ENCODE results near the gene LLGL1. TPM values are rescaled to one million over a fixed set of nuclear protein-coding genes. Genes with fewer than 3 reads are reported as not detected.
"Not testable (repeated sequence)": the region's sequence is repeated elsewhere in the genome, so short reads cannot be mapped to it uniquely, and the experiment has no call there.

LLGL1 gene
- total RNA-seq, 2 donors from 2014 or later, result 19.5 to 22.3 TPM

DNA sequence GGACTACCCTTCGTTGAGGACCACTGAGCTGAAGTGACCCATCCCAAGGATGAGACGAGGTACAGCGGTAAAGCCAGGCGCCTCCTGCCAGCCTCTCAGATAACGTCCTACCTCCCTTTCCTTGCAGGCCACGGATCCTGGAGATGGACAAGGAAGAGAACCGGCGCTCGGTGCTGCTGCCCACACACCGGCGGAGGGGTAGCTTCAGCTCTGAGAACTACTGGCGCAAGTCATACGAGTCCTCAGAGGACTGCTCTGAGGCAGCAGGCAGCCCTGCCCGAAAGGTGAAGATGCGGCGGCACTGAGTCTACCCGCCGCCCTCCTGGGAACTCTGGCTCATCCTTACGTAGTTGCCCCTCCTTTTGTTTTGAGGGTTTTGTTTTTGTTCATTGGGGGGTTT is 17.3 kb upstream of the LLGL1 start:
- Mint-ChIP-seq H3K36me3 (ENCODE audit: low read depth) (peaks cover 78% of the 10 kb centered on the region), H3K4me1 (no peaks in the 10 kb centered on the region), H3K4me3 (no peak overlapping the region), H3K27me3 (no peaks in the 10 kb centered on the region), H3K27ac (no peak overlapping the region), H3K9me3 (no peaks in the 10 kb centered on the region)
- ATAC-seq (replicated peaks), result no peak

DNA sequence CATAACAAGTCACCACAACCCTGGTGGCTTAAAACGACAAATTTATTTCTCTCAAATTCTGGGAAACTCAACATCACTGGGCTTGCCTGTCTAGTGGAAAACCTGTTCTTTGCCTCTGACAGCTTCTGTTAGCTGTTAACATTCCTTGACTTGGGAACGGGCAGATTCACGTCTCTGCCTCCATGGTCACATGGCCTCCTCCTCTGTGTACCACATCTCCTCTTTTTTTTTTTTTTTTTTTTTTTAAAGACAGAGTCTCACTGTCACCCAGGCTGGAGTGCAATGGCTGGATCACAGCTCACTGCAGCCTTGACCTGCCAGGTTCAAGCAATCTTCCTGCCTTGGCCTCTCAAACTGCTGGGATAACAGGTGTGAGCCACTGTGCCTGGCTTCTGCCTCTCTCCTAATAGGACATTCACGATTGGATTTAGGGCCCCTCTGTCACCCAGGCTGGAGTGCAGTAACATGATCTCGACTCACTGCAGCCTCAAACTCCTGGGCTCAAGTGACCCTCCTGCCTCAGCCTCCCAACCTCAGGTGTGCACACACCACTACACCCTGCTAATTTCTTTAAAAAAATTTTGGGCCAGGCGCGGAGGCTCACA is 11.7 kb upstream of the LLGL1 start:
- H3K4me3 Mint-ChIP-seq, result no peak overlapping the region
- peaks cover 23% of the 10 kb centered on the region for H3K36me3 Mint-ChIP-seq (ENCODE audit: low read depth)
- H3K27ac Mint-ChIP-seq, result no peak overlapping the region
- ATAC-seq (replicated peaks), result no peak
- no peaks in the 10 kb centered on the region for H3K4me1 Mint-ChIP-seq
- H3K27me3 Mint-ChIP-seq, result no peaks in the 10 kb centered on the region
- H3K9me3 Mint-ChIP-seq, result no peaks in the 10 kb centered on the region

- H3K4me1 Mint-ChIP-seq; H3K4me3 Mint-ChIP-seq; H3K9me3 Mint-ChIP-seq; H3K27ac Mint-ChIP-seq; ATAC-seq (replicated peaks); H3K36me3 Mint-ChIP-seq (ENCODE audit: low read depth); H3K27me3 Mint-ChIP-seq: not testable (repeated sequence)
Measured at GRCh38 chr17:18216906-18217305, 8.5 kb upstream of the LLGL1 start.

DNA sequence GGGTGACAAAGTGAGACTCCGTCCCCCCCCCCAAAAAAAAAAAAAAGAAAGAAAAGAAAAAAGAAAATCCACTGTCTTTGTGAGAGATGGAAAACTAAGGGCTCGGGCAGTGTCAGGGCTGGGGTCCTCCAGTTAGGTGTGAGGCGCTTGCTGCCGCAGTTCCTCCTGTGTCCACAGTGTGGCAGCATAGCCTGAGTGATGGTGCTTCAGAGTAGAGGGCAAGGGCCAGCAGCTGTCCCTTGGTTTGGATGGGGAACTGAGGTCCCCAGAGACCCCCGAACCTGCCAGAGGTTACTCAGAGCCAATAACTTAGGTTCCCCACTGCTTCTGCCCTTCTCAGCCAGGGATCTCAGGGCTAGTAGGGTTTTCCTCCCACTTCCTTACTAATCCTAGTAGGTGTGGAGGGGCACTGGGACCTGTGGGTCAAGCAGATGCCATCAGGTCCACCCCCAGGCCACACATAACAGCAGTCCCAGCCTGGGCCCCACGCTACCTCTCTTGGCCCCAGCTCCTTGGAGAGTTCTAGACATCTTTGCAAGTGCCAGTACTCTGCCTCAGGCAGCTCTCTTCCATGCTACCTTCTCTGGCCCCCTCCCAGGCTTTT is 7.9 kb upstream of the LLGL1 start:
- Mint-ChIP-seq H3K4me1 (no peaks in the 10 kb centered on the region), H3K27ac (peak overlapping the region; percentile 41), H3K4me3 (no peak overlapping the region), H3K9me3 (no peaks in the 10 kb centered on the region), H3K27me3 (no peaks in the 10 kb centered on the region), H3K36me3 (ENCODE audit: low read depth) (no peaks in the 10 kb centered on the region)
- ATAC-seq (replicated peaks), result peak; percentile 83

DNA sequence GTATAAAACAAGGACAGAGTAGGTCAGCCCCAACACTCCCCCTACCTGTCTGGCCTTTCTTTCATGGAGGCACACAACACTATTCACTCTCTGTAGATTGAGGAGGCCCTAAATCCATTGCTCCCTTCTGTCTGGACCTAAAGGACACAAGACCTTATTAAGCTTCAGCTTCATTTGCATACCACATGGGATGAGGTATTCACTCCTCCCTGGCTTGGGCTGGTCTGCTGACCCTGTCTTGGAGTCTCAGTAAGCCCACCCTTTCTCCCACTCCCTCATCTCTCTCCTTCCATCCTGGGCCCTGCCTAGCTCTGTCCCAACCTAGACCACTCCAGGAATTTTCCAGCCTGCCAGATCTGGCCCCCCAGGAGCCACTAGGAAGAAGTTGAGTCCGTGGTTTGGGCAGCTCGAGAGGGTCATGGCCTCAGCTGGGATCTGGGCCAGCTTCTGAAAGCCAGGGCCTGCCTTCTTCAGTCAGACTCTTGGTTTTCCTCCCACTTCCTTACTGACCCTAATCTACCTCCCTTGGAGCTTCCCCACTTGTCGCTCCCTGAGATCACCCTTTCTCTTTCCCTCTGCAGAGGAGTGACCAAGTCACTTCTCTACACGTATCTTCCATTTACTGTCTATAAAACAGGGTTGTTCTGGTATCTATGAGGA is 6.5 kb upstream of the LLGL1 start:
- H3K27me3 Mint-ChIP-seq, result no peaks in the 10 kb centered on the region
- H3K27ac Mint-ChIP-seq, result no peak overlapping the region
- H3K4me3 Mint-ChIP-seq, result no peak overlapping the region
- no peaks in the 10 kb centered on the region for H3K4me1 Mint-ChIP-seq
- no peaks in the 10 kb centered on the region for H3K9me3 Mint-ChIP-seq
- H3K36me3 Mint-ChIP-seq (ENCODE audit: low read depth), result no peaks in the 10 kb centered on the region
- ATAC-seq (replicated peaks), result no peak

- H3K4me3 Mint-ChIP-seq, result no peak overlapping the region
- no peak for ATAC-seq (replicated peaks)
- H3K9me3 Mint-ChIP-seq, result no peaks in the 10 kb centered on the region
- H3K4me1 Mint-ChIP-seq, result peaks cover 19% of the 10 kb centered on the region
- no peaks in the 10 kb centered on the region for H3K36me3 Mint-ChIP-seq (ENCODE audit: low read depth)
- no peaks in the 10 kb centered on the region for H3K27me3 Mint-ChIP-seq
- no peak overlapping the region for H3K27ac Mint-ChIP-seq
Measured at GRCh38 chr17:18224053-18224386, 1.4 kb upstream of the LLGL1 start.

DNA sequence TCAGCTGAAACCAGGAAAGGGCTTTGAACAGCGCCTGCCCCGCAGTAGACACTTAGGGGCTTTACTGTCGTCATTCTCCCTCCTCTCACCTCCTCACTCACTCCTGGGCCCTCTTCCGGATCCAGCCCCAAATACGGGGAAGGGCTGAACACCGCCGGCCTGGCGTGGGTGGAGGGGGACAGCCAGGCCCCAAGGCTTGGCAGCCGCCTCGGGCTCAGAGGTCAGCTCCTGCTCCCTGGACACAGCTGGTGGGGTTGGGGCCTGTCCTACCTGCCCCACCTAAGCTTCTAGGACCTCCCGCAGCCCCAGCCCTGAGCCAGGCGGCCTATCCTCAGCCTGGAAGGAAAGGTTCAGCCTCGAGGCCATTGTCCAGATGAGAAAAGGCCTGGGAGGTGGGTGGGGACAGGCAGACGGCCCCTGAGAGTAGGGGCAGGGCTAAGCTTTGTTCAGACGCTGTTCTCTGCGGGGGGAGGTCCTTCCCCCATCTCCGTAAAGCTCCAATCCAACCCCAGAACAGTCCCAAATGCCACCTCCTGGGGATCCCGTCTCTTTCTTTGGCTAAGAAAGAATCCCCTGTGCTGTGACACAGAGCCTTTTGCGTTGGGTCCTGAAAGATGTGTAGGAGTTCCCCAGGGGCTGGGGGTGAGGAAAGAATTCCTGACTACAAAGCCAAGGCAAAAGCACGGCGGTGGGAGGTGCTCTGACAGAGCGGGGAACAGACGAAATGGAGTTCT is 881 bp upstream of the LLGL1 start:
- H3K36me3 Mint-ChIP-seq (ENCODE audit: low read depth), result no peaks in the 10 kb centered on the region
- no peaks in the 10 kb centered on the region for H3K9me3 Mint-ChIP-seq
- H3K4me3 Mint-ChIP-seq, result peak overlapping the region; percentile 77
- H3K4me1 Mint-ChIP-seq, result peaks cover 19% of the 10 kb centered on the region
- no peak overlapping the region for H3K27ac Mint-ChIP-seq
- no peaks in the 10 kb centered on the region for H3K27me3 Mint-ChIP-seq
- no peak for ATAC-seq (replicated peaks)

GRCh38 chr17:18225642-18226283 is 328 bp downstream of the LLGL1 start:
- peak overlapping the region; percentile 92 for H3K4me3 Mint-ChIP-seq
- H3K9me3 Mint-ChIP-seq, result no peaks in the 10 kb centered on the region
- peak; percentile 37 for ATAC-seq (replicated peaks)

DNA sequence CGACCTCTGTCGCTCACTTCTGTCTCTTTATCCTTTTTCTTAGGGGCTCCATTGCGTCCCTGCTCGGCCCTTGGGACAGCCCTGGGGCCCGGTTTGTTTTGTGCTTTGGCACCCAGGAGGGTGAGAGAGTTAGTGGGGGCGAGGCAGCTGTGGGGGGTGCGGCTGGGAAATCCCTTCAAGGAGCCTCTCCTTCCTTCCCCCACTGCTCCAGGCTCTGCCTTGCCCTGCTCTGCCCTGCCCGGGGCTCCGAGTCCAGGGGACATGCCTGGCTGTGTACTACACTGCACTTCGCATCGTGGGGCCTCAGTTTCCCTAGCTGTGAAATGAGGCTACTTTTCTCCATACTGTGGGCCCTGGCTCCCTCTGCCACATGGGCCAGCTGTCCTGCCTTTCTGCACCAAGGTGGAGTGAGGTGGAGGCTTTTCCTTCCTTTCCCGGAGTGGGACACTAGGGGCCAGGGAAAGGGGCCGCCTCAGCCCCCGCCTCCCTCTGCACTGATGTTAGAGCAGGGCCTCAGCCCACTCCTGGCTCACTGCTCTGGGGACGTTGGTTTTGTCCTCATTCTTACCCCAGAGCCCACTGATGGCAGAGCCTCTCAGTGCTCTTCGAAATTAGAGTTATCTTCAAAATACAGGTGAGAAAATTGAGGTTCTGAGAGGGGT is 980 bp downstream of the LLGL1 start:
- Mint-ChIP-seq H3K27me3 (no peaks in the 10 kb centered on the region), H3K9me3 (no peaks in the 10 kb centered on the region), H3K27ac (peak overlapping the region; percentile 93), H3K4me1 (peaks cover 19% of the 10 kb centered on the region), H3K4me3 (peak overlapping the region; percentile 92), H3K36me3 (ENCODE audit: low read depth) (no peaks in the 10 kb centered on the region)
- ATAC-seq (replicated peaks), result no peak

More at GRCh38 chr17:18225642-18226283, 328 bp downstream of the LLGL1 start:
- H3K27ac Mint-ChIP-seq, result peak overlapping the region; percentile 93
- peaks cover 19% of the 10 kb centered on the region for H3K4me1 Mint-ChIP-seq
- no peaks in the 10 kb centered on the region for H3K27me3 Mint-ChIP-seq
- no peaks in the 10 kb centered on the region for H3K36me3 Mint-ChIP-seq (ENCODE audit: low read depth)

- no peaks in the 10 kb centered on the region for H3K9me3 Mint-ChIP-seq
- H3K36me3 Mint-ChIP-seq (ENCODE audit: low read depth), result no peaks in the 10 kb centered on the region
- H3K4me1 Mint-ChIP-seq, result peaks cover 19% of the 10 kb centered on the region
- peak overlapping the region; percentile 12 for H3K27ac Mint-ChIP-seq
- no peak for ATAC-seq (replicated peaks)
- H3K27me3 Mint-ChIP-seq, result no peaks in the 10 kb centered on the region
- no peak overlapping the region for H3K4me3 Mint-ChIP-seq
Measured at GRCh38 chr17:18227635-18228034, 2.2 kb downstream of the LLGL1 start.

- Mint-ChIP-seq H3K27me3 (no peaks in the 10 kb centered on the region), H3K9me3 (no peaks in the 10 kb centered on the region), H3K27ac (peak overlapping the region; percentile 12), H3K4me1 (peaks cover 19% of the 10 kb centered on the region), H3K36me3 (ENCODE audit: low read depth) (no peaks in the 10 kb centered on the region), H3K4me3 (no peak overlapping the region)
- ATAC-seq (replicated peaks), result no peak
Measured at GRCh38 chr17:18228176-18228682, 2.8 kb downstream of the LLGL1 start.

- H3K4me3 Mint-ChIP-seq, result no peak overlapping the region
- H3K27ac Mint-ChIP-seq, result no peak overlapping the region
- no peaks in the 10 kb centered on the region for H3K9me3 Mint-ChIP-seq
- no peak for ATAC-seq (replicated peaks)
- no peaks in the 10 kb centered on the region for H3K27me3 Mint-ChIP-seq
- H3K36me3 Mint-ChIP-seq (ENCODE audit: low read depth), result no peaks in the 10 kb centered on the region
- peaks cover 19% of the 10 kb centered on the region for H3K4me1 Mint-ChIP-seq
Measured at GRCh38 chr17:18229254-18229653, 3.8 kb downstream of the LLGL1 start.

GRCh38 chr17:18229771-18230170 is 4.3 kb downstream of the LLGL1 start:
- Mint-ChIP-seq H3K9me3 (no peaks in the 10 kb centered on the region), H3K27ac (no peak overlapping the region), H3K4me3 (no peak overlapping the region), H3K36me3 (ENCODE audit: low read depth) (no peaks in the 10 kb centered on the region), H3K4me1 (peaks cover 19% of the 10 kb centered on the region), H3K27me3 (no peaks in the 10 kb centered on the region)
- no peak for ATAC-seq (replicated peaks)

Data from activated T-helper 17 cell treated with anti-CD3 and anti-CD28 coated beads, Interleukin-2, amount 50 U/mL, for 72 hours (primary cell).